ENCODE data around the gene LDLRAD4. TPM values are rescaled to one million over a fixed set of nuclear protein-coding genes. Genes with fewer than 3 reads are reported as not detected.

Gene LDLRAD4
- polyA plus RNA-seq, 1 of the 3 experiments (the other 2 are of a cell fraction) = 0.16 TPM

- no peak for TF ChIP-seq EZH2phosphoT487 (IDR thresholded peaks at IDR 0.05; ENCODE audit: borderline replicate concordance, low read depth)
- TF ChIP-seq CTCF (IDR thresholded peaks at IDR 0.05) = no peak
- TF ChIP-seq ZBTB33 (IDR thresholded peaks at IDR 0.05; ENCODE audit: borderline replicate concordance, low read depth) = no peak
These were observed 68.0 kb downstream of the LDLRAD4 start (continued) for GRCh38 chr18:13286456-13287125.

- no peaks in the 10 kb centered on the region for H3K79me2 ChIP-seq (ENCODE audit: insufficient read depth)
- H3K9ac ChIP-seq = no peak overlapping the region
- POLR2A ChIA-PET = no interaction called here
- no peaks in the 10 kb centered on the region for H3K9me2 ChIP-seq
- no peaks in the 10 kb centered on the region for H3F3A ChIP-seq (replicated peaks; ENCODE audit: insufficient read depth)
- H3K36me3 ChIP-seq (replicated peaks in 1 of 2; ENCODE audit: control insufficient read depth in 1 of 2, insufficient read depth in 2 of 2, low read length in 1 of 2) = no peaks in the 10 kb centered on the region
- CTCF ChIA-PET = no interaction called here
- H3K27me3 ChIP-seq (ENCODE audit: insufficient read depth) = no peaks in the 10 kb centered on the region
- no peak overlapping the region for H3K4me2 ChIP-seq
- no peak overlapping the region for H3K4me3 ChIP-seq (ENCODE audit: low read depth in 2 of 2, low read length in 1 of 2)
- WGBS (ENCODE audit: low lambda C conversion rate) = 76% methylated on average over 6 of the region's 6 CpGs
- H4K20me1 ChIP-seq (ENCODE audit: insufficient read depth) = no peaks in the 10 kb centered on the region
- no peak overlapping the region for H2AFZ ChIP-seq (ENCODE audit: low read depth)
- peaks cover 0 to 19% of the 10 kb centered on the region in 2 experiments; a peak in 1 of 4 replicates for H3K4me1 ChIP-seq (ENCODE audit: control insufficient read depth in 1 of 2, insufficient read depth in 2 of 2, low read depth in 1 of 2, low read length in 1 of 2)
- no peaks in the 10 kb centered on the region for H3K9me3 ChIP-seq
- DNase-seq = no peak
- TF ChIP-seq YY1 (IDR thresholded peaks at IDR 0.05; ENCODE audit: low read depth) = no peak
- no peak for TF ChIP-seq CHD2 (IDR thresholded peaks at IDR 0.05; ENCODE audit: low read length, partially characterized antibody)
- no peak for TF ChIP-seq TCF12 (IDR thresholded peaks at IDR 0.05)
- TF ChIP-seq NFIC (IDR thresholded peaks at IDR 0.05; ENCODE audit: borderline replicate concordance) = no peak
- no peak for TF ChIP-seq RXRA (IDR thresholded peaks at IDR 0.05; ENCODE audit: borderline replicate concordance, low read depth)
- no peak for TF ChIP-seq FOXM1 (IDR thresholded peaks at IDR 0.05; ENCODE audit: low read depth)
- TF ChIP-seq GABPA (IDR thresholded peaks at IDR 0.05; ENCODE audit: low read depth) = no peak
- no peak overlapping the region for H3K27ac ChIP-seq (ENCODE audit: low read depth in 2 of 2, low read length in 1 of 2)
These were observed 68.8 kb downstream of the LDLRAD4 start for GRCh38 chr18:13287372-13287771.

GRCh38 chr18:13288509-13289133 lies 70.1 kb downstream of the LDLRAD4 start:
- 78% methylated on average over 11 of the region's 16 CpGs for WGBS (ENCODE audit: low lambda C conversion rate)
- H3K27me3 ChIP-seq (ENCODE audit: insufficient read depth) = no peaks in the 10 kb centered on the region
- H3K9me3 ChIP-seq = no peaks in the 10 kb centered on the region
- TF ChIP-seq NFIC (IDR thresholded peaks at IDR 0.05; ENCODE audit: borderline replicate concordance) (no peak), FOXJ3 (CRISPR knock-in tag; IDR thresholded peaks at IDR 0.05) (no peak), YY1 (IDR thresholded peaks at IDR 0.05; ENCODE audit: low read depth) (no peak), SIN3A (IDR thresholded peaks at IDR 0.05; ENCODE audit: borderline replicate concordance, low read depth, low read length) (no peak), GABPA (IDR thresholded peaks at IDR 0.05; ENCODE audit: low read depth) (no peak), CHD2 (IDR thresholded peaks at IDR 0.05; ENCODE audit: low read length, partially characterized antibody) (no peak), TEAD4 (IDR thresholded peaks at IDR 0.05; ENCODE audit: borderline replicate concordance, insufficient read depth) (no peak), MXI1 (IDR thresholded peaks at IDR 0.05; ENCODE audit: low read depth, low read length) (no peak), FOSL2 (IDR thresholded peaks at IDR 0.05; ENCODE audit: borderline replicate concordance, low read depth) (no peak)
- H3K27ac ChIP-seq (ENCODE audit: low read depth in 2 of 2, low read length in 1 of 2) = no peak overlapping the region
- H3K4me3 ChIP-seq (ENCODE audit: low read depth in 2 of 2, low read length in 1 of 2) = no peak overlapping the region
- ChIA-PET POLR2A (no interaction called here), CTCF (no interaction called here)
- H4K20me1 ChIP-seq (ENCODE audit: insufficient read depth) = no peaks in the 10 kb centered on the region
- no peak for DNase-seq
- H3F3A ChIP-seq (replicated peaks; ENCODE audit: insufficient read depth) = no peaks in the 10 kb centered on the region
- no peak overlapping the region for H3K4me2 ChIP-seq
- H2AFZ ChIP-seq (ENCODE audit: low read depth) = no peak overlapping the region
- H3K36me3 ChIP-seq (replicated peaks in 1 of 2; ENCODE audit: control insufficient read depth in 1 of 2, insufficient read depth in 2 of 2, low read length in 1 of 2) = no peaks in the 10 kb centered on the region
- H3K9ac ChIP-seq = no peak overlapping the region
- H3K79me2 ChIP-seq (ENCODE audit: insufficient read depth) = no peaks in the 10 kb centered on the region
- no peaks in the 10 kb centered on the region for H3K9me2 ChIP-seq
- H3K4me1 ChIP-seq (ENCODE audit: control insufficient read depth in 1 of 2, insufficient read depth in 2 of 2, low read depth in 1 of 2, low read length in 1 of 2) = peaks cover 0 to 23% of the 10 kb centered on the region in 2 experiments; a peak in 1 of 4 replicates

Measured in SK-N-SH (cell line).